NT2/D1 (cell line): Measurements from ENCODE around the gene OTUD1.
A peak's percentile ranks its signal among the peaks of the same experiment; 100 is the strongest.
"Not testable (repeated sequence)": the region's sequence is repeated elsewhere in the genome, so short reads cannot be mapped to it uniquely, and the experiment has no call there.

Experiments
- DNase-seq: peaks from one replicate; pipeline ENCODE4 v3.0.0-alpha.2; 2011; ENCODE audit warnings: low read depth, low spot score
- H3K27me3 ChIP-seq: 2 replicates; pipeline ENCODE4 v1.6.0; 2011; ENCODE audit warnings: mild to moderate bottlenecking; ENCODE audit not compliant: insufficient read length, insufficient read depth
- H3K36me3 ChIP-seq: 2 replicates; pipeline ENCODE4 v1.6.1; 2011; ENCODE audit warnings: mild to moderate bottlenecking, low read length, mixed read lengths; ENCODE audit not compliant: insufficient read depth, insufficient read length
- H3K4me1 ChIP-seq: 2 replicates; pipeline ENCODE4 v1.5.1; 2011; ENCODE audit not compliant: insufficient read depth, insufficient read length
- H3K4me3 ChIP-seq: 2 replicates; pipeline ENCODE4 v1.5.1; 2011; ENCODE audit warnings: low read depth; ENCODE audit not compliant: insufficient read length
- H3K9ac ChIP-seq: 2 replicates; pipeline ENCODE4 v1.6.0; 2011; ENCODE audit warnings: low read depth; ENCODE audit not compliant: insufficient read length
- H3K9me3 ChIP-seq: 2 replicates; pipeline ENCODE4 v1.5.1; 2011; ENCODE audit warnings: mild to moderate bottlenecking, low read length; ENCODE audit not compliant: insufficient read depth
- SUZ12 ChIP-seq: IDR thresholded peaks from 2 replicates; pipeline ENCODE4 v1.6.1; 2011; ENCODE audit not compliant: insufficient read length, insufficient read depth; ENCODE audit errors: extremely low read depth
- YY1 ChIP-seq: IDR thresholded peaks from 2 replicates; pipeline ENCODE4 v1.6.1; 2011; ENCODE audit not compliant: insufficient read length, insufficient read depth
- ZNF274 ChIP-seq: IDR thresholded peaks from 2 replicates; pipeline ENCODE4 v1.6.1; 2011; ENCODE audit warnings: mild to moderate bottlenecking, low read depth, low read length

Gene OTUD1

GRCh38 chr10:23438547-23439451, at the start of gene OTUD1:
Gene OTUD1 (plus strand): TSS chr10:23439075. CDS start chr10:23439458, 383 bp downstream.
- no peak for TF ChIP-seq YY1
- TF ChIP-seq SUZ12: no peak
- no peak for TF ChIP-seq ZNF274
- Histone ChIP-seq H3K9me3 (no peaks in the 10 kb centered on the region), H3K4me1 (no peaks in the 10 kb centered on the region), H3K4me3 (peak within 1 kb of the TSS; percentile 86), H3K36me3 (no peaks in the 10 kb centered on the region), H3K27me3 (peaks cover 12% of the 10 kb centered on the region), H3K9ac (peak within 1 kb of the TSS; percentile 92)
- peak; percentile 84 for DNase-seq

GRCh38 chr10:23390408-23390807, 48.5 kb upstream of the OTUD1 start:
- DNase-seq: not testable (repeated sequence)

GRCh38 chr10:23390809-23391208, 48.1 kb upstream of the OTUD1 start:
- Histone ChIP-seq H3K9me3 (no peaks in the 10 kb centered on the region), H3K27me3 (no peaks in the 10 kb centered on the region), H3K36me3 (no peaks in the 10 kb centered on the region), H3K4me1 (no peaks in the 10 kb centered on the region), H3K9ac (no peak overlapping the region), H3K4me3 (no peak overlapping the region)
- no peak for DNase-seq
- TF ChIP-seq YY1: no peak
- TF ChIP-seq SUZ12: no peak
- no peak for TF ChIP-seq ZNF274

More at GRCh38 chr10:23390408-23390807, 48.5 kb upstream of the OTUD1 start:
- H3K9me3 ChIP-seq, H3K27me3 ChIP-seq, H3K4me3 ChIP-seq, H3K4me1 ChIP-seq, H3K9ac ChIP-seq, H3K36me3 ChIP-seq: not testable (repeated sequence)

- Histone ChIP-seq H3K27me3 (no peaks in the 10 kb centered on the region), H3K9ac (no peak overlapping the region), H3K9me3 (no peaks in the 10 kb centered on the region), H3K4me3 (no peak overlapping the region), H3K36me3 (no peaks in the 10 kb centered on the region), H3K4me1 (no peaks in the 10 kb centered on the region)
- no peak for DNase-seq
- TF ChIP-seq ZNF274: no peak
- no peak for TF ChIP-seq YY1
- TF ChIP-seq SUZ12: no peak
These were observed 47.1 kb upstream of the OTUD1 start for GRCh38 chr10:23391821-23392220.

- Histone ChIP-seq H3K4me1 (no peaks in the 10 kb centered on the region), H3K9ac (no peak overlapping the region), H3K27me3 (no peaks in the 10 kb centered on the region), H3K4me3 (no peak overlapping the region), H3K9me3 (no peaks in the 10 kb centered on the region), H3K36me3 (no peaks in the 10 kb centered on the region)
- TF ChIP-seq ZNF274 (no peak), SUZ12 (no peak), YY1 (no peak)
- DNase-seq: no peak
These were observed 43.9 kb upstream of the OTUD1 start for GRCh38 chr10:23395017-23395416.

- Histone ChIP-seq H3K27me3 (no peaks in the 10 kb centered on the region), H3K9me3 (no peaks in the 10 kb centered on the region), H3K4me1 (no peaks in the 10 kb centered on the region), H3K9ac (no peak overlapping the region), H3K4me3 (no peak overlapping the region), H3K36me3 (no peaks in the 10 kb centered on the region)
- no peak for DNase-seq
- no peak for TF ChIP-seq ZNF274
- TF ChIP-seq YY1: no peak
- TF ChIP-seq SUZ12: no peak
These were observed 42.2 kb upstream of the OTUD1 start for GRCh38 chr10:23396695-23397094.

GRCh38 chr10:23399701-23400144, 39.2 kb upstream of the OTUD1 start:
- Histone ChIP-seq H3K4me3 (no peak overlapping the region), H3K36me3 (no peaks in the 10 kb centered on the region), H3K9ac (no peak overlapping the region), H3K9me3 (no peaks in the 10 kb centered on the region), H3K4me1 (no peaks in the 10 kb centered on the region), H3K27me3 (no peaks in the 10 kb centered on the region)
- no peak for DNase-seq
- TF ChIP-seq ZNF274 (no peak), YY1 (no peak), SUZ12 (no peak)
